HG02588 (cell line): ENCODE measurements around the gene WNT7B.

Experiments
- ATAC-seq: cut with Tn5 transposase; IDR thresholded peaks from one replicate; pipeline ENCODE4 v1.9.1; 2021; ENCODE audit warnings: mild to moderate bottlenecking, moderate library complexity; ENCODE audit not compliant: unreplicated experiment

Gene WNT7B

GRCh38 chr22:45974498-45974897 lies 2.5 kb downstream of the WNT7B start:
- ATAC-seq: no peak

GRCh38 chr22:45972889-45973253 lies 4.1 kb downstream of the WNT7B start:
- ATAC-seq: no peak

DNA sequence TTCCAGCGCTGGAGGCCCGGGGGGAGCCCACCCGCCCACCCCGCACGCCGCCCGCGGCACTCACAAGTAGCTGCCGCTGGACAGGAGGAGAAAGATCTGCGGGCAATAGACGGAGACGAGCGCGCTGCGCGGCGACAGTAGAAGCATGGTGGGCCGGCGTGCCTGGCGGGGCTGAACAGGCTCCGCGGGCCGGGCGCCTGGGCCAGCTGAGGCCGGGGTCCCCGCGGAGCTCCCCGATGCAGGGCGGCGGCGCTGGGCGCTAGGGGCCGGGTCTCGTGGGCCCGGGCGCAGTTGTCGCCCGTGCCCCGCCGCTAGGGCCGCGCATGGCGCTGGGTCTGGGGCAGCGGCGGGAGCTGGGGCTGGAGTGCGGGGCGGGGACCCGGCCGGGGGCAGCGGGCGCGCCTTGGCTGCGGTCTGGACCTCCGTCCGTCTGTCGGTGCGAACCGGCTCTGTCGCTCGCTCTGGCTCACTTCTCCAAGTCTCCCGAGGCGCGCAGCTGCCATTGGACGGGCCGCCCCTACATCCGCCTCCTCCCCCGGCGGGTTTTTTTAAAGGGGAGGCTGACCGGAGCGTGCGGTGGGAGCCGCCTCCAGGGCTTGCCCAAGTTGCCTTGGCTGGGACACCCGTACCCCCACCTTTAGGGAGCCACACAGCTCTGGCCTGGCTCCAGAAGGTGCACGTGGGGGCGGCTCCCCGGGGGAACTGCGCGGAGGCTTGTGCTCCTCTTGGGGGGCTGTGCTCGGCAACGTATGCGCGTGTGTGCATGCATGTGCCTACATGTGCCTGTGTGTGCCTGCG lies 4.7 kb downstream of the WNT7B start:
- ATAC-seq: no peak

DNA sequence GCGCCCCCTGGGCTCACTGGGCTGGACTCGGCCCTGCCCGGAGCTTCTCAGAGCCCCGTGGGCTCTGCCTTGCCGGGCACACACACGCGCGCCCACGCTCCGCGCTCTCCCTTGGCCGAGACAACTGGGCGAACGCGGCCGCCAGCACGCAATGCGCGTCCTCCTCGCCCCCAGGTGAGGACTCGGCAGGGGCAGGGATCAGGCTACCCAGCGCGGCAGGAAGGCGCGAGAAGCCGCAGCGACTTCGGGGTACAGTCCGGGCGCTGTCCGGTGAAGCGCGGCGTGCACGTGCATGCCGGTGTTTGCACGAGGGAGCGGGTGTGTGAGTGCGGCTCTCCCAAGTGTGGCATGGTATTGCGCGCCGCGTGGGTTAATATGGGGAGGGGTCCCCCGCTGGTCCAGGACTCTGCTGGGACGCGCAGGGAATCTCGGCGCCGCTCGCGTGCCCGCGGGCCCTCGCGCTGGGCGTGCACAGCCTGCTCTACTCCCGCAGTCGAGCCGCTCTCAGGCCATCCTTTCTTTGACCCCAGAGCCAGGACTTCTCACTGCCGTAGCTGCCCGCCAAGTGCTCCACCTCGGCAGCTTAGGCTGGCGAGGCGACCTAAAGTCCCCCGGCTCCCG lies 5.4 kb downstream of the WNT7B start:
- ATAC-seq: no peak

- no peak for ATAC-seq
Measured at GRCh38 chr22:45970705-45971407, 6.1 kb downstream of the WNT7B start.

- ATAC-seq: no peak
Measured at GRCh38 chr22:45969801-45970470, 7.0 kb downstream of the WNT7B start.

DNA sequence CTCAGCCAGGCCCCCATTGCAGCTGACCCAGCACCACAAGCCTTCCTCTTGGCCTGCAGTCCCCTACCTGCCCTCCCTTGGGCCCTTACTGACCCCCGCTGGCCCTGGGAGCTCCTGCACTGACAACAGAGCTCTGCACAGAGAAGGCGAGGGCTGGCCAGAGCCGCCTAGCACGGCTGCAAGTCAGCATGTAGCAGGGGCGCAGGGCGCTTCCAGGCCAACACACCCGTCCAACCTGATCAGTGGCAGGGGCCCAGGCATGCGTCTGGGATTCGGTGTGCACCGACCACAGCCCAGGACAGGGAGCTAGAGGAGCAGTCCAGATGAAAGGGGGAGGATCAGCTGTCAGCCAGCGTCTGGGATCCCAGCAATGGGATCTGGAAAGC lies 7.6 kb downstream of the WNT7B start:
- no peak for ATAC-seq

- no peak for ATAC-seq
Measured at GRCh38 chr22:45968751-45969413, 8.1 kb downstream of the WNT7B start.

DNA sequence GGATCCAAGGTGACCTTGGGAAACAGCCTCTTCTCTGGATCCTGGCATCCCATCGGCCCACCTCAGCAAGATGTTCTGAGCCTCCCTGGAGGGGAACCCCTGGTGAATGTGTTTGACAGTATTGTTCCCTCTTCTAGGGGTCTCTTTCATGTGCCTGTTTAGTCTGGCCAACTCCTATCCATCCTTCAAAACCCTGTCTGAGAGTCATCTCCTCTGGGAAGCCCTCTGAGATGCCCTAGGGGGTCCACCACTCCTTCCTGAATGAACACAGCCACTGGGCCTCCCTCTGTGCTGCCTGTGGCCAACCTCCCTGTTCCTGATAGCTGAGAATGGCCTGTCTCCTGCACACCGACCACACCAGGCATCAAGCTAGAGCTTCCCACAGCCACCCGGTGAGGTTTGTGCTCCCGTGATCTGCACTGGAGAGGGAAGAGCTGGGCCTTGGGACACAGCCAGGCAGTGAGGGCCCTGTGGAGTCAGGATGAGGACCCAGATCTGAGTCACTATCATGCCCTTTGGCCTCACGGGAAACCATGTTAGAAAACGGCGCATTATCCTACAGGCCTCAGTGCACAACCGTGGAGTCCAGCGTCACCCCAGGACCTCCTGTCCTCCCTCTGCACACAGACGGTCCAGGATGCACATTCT lies 8.8 kb downstream of the WNT7B start:
- ATAC-seq: no peak

GRCh38 chr22:45966895-45967365 lies 10.0 kb downstream of the WNT7B start:
- ATAC-seq: no peak

GRCh38 chr22:45966320-45966894 lies 10.6 kb downstream of the WNT7B start:
- ATAC-seq: no peak

- ATAC-seq: no peak
Measured at GRCh38 chr22:45965563-45965962, 11.4 kb downstream of the WNT7B start.

GRCh38 chr22:45964926-45965527 lies 11.9 kb downstream of the WNT7B start:
- ATAC-seq: no peak

DNA sequence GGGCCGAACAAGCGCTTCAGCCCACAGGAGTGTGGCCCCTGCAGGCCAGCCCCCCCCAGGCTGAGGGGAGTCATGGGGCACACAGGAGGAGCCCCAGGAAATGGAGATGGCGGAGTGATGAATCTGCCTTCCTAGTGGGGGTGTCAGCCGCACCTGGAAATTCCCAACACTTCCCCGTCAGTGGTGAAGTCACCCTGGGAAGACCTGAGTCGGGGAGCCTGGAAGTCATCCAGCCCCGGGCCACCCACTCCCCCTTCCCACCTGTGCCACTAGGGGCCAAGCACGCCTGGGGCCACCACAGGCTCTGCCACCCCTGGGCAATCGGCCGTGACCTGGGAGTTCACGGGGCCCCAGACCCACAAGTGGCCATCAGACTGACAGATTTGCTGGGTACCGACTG lies 12.6 kb downstream of the WNT7B start:
- ATAC-seq: no peak

GRCh38 chr22:45963821-45964220 lies 13.1 kb downstream of the WNT7B start:
- ATAC-seq: no peak

DNA sequence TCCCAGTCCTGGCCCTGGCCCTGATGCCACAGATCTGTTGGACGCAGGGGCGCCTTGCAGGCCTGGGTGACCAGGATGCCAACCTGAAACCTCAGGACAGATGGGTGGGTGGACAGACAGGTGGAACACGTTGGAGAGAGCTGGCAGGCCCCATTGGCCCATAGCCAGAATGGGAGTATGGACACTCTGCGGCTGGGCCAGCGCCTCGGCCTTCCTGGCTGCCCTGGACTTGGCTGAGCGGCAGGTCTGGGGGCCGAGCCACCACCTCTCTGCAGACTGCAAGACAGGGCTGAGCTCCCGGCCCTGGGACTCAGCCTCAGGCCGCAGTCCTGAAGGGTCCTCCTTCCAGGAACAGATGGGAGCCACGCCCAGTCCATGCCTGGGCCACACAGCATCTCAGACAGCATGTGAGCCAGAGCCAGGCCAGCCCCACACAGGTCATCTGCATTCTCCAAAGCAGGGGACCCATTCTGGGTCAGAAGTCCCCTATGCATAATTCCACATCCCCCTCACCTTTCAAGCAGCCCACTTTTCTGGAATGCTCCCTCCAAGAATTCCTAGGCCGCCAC lies 14.1 kb downstream of the WNT7B start:
- ATAC-seq: no peak

- ATAC-seq: no peak
Measured at GRCh38 chr22:45962434-45962718, 14.6 kb downstream of the WNT7B start.

DNA sequence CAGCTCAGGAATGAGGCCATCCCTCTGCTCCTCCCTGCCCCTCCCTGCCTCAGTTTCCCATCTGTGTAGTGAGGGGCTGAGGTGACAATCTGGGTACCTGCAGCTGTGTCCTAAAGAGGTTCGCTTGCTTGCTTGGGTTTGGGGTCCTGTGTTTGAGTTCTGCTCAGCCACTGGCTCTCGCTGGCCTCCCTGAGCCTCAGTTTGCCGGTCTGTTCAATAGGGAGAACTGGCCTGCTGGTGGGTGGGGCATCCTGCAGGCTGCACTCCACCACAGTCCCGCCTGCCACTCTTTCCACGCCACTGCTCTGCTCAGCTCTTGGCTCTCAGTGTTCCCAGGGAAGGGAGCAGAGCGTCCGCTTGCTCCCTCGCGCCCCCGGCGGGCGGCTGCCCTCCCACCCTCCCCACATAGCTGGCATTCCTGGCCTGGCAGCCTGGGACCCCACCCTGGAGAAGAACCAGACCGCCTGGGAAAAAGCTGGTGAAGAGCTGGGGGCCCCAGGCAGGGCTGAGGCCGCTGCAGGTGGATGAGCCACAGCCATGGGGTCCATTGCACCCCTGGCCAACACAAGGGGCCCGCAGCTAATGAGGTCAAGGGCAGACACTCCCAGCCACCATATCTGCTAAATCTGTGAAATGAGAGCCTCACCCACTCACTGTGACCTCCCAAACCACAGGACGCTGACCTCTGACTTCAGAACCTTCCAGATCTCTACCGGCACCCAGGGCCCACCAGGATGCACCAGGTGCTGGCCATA lies 15.1 kb downstream of the WNT7B start:
- ATAC-seq: no peak
